Measurements from ENCODE around the gene SV2B.

SV2B gene

DNA sequence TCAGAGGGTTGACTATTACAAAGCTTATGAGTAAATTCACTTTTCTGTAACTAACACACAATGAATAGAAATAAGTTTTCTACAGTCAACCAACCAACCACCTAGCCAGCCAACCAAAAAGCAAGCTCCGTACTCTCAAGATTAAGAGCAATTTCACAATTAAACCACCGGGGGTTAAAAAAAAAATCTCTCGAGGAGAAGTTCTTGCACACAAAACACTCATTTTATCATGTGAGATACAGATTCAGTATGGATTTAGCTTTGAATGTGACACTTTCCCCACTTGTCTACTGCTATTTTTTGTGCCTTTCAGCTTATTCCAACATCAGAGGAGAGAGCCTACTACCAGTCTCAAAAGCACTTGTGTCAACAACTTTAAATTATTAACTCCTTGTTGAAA lies 135.3 kb downstream of the SV2B start:
- DNase-seq (ENCODE audit: low spot score), result no peak

GRCh38 chr15:91237445-91237844 lies 137.4 kb downstream of the SV2B start:
- no peak for DNase-seq (ENCODE audit: low spot score)

DNA sequence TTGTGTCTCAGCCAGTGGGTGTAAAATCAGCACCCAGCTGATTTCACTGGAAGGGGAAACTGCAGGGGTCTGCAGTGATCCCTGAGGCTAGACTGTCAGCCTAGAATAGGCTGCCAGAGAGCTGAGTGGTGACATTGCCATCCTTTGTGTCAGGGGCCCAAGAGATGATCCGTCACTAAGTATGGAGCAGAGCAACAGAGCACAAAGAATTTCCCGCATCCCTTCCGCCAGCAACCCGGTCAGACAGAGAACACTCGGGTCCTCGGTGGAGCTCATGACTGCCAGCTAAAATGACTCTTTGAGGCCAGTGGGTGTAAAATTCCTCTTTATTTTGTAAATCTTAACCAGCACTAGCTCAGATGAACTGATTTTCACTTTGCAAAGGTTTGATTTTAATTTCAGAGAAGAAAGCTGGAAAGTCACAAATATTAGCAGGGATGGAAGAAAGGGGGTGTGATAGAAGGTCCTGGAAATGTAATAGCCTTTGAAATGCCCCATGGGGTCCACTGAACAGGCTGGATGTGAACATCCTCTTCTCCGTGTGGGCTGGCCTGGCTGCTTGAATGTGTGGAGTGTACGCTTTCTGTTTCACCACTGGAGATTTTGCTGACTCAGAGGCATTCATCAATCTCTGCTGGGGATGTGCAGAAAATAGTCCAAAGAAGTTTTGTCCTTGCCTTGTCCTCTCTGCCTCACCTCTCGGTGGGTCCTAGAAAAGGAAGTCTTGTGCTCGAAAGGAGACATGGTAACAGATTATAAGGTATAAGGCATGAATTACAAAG lies 138.8 kb downstream of the SV2B start:
- DNase-seq (ENCODE audit: low spot score), result no peak

DNA sequence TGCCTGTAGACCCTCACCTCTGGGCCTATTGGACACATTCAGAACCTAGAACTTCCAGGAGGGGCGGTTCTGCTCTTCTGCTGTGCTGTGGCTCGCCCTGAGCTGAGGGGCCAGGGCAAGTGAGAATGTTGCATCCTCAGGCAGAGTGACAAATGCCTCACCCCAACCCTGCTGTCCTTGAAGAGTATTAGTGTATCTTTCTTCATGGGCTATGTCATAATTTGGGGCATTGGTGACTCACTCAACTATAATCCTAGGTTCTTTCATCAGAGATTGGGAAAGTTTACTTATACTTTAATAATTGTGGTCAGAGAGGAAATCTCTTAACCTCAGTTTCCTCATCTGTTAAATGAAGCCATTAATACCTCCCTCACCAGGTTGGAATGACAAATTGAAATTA lies 143.8 kb downstream of the SV2B start:
- no peak for DNase-seq (ENCODE audit: low spot score)

GRCh38 chr15:91244919-91245318 lies 144.9 kb downstream of the SV2B start:
- no peak for DNase-seq (ENCODE audit: low spot score)

DNA sequence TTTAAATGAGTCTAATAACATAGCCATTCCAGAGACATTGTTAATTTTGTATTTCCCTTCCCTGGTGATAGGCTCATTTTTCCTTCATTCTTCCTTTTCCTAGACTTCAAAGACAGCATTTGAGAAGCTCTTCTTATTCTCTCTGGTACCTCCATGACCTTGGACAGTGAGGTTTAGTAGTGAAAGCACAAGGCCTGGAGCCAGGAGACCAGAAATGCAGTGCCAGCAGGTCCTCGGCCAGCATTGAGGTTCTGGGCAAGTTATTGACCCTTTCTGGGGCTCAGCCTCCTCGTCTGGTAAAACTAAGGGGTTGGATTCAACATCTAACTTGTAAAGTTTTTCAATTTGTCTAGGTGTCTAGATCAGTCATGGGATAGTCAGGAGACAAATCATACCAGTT lies 146.9 kb downstream of the SV2B start:
- no peak for DNase-seq (ENCODE audit: low spot score)

GRCh38 chr15:91249591-91249990 lies 149.5 kb downstream of the SV2B start:
- DNase-seq (ENCODE audit: low spot score), result no peak

- no peak for DNase-seq (ENCODE audit: low spot score)
Observed at GRCh38 chr15:91252322-91252721, 152.3 kb downstream of the SV2B start.

DNA sequence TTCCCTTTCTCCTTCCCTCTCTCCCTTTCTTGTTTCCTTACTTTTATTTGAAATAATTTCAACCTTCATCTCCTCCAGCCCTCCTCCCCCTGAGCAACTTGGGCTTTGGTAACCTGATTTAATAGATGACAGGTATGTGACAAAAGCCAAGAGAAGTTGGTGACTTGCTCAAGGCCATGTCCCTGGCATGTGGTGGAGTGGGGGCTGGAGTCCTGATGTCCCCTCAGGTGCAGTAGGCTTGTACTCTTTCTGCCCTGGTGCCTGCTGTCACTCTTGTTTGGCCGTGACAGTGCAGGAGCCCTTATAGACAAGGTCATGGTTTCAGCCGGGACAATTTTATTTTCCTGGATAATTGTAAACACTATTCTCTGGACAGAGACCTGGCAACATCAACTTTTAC lies 152.7 kb downstream of the SV2B start:
- no peak for DNase-seq (ENCODE audit: low spot score)

DNA sequence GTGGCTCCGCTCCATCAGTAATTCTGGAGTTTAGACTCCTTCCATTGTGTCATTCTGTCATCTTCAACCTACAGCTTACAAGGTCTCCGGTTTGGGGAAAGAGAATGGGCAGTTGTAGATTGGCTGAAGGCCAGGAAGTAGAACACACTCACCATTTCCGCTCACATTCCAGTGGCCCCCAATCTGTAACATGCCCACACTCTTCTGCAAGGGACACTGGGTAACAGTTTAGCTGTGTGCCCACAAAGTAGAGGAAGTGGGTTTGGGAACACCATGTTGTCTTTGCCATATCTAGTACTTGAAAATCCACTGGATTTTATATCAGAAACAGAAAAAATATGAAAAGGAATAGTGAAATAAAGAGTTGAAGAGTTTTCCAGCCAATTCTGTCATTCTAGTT lies 153.5 kb downstream of the SV2B start:
- DNase-seq (ENCODE audit: low spot score), result no peak

DNA sequence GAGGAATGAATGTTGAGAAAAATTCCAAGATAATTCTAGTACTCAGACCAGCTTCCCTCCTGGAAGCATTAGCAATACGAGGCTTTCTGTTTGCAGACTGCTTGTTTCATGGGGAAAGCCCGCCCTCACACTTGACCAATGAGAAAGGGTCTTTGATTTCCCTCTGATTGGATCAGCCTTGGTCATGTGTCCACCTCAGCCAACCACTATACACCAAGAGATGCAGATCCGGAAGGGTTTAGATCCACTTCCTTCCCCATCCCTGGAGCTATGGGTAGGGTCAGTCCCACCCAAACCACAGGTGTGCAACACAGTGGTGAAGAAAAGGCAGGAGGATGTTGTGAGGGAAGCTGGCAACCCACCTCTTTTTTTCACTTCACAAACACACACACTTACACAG lies 154.7 kb downstream of the SV2B start:
- DNase-seq (ENCODE audit: low spot score), result no peak

DNA sequence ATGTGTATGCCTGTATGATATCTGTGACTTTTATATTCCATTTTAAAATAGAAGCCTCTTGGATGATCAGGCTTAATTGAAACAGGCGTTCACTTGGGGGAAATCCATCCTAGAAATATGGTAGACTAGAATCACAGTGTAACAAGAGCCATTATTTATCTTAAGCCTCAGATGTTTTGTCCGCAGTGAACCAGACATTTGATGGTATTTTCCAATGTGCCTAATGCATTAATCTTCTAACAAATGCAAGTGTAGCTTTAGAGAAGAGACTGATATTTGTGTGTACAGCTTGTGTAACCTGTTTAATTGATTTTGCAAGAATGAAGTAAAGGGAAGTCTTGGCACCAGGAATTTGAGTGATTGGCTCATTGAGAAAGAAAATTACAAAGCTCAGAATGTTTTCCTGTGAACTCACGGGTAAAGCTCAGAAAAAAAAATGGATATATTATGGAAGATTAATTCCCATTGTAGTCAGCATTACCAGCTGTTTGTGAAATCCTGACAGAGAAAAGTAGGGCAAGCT lies 155.7 kb downstream of the SV2B start:
- no peak for DNase-seq (ENCODE audit: low spot score)

DNA sequence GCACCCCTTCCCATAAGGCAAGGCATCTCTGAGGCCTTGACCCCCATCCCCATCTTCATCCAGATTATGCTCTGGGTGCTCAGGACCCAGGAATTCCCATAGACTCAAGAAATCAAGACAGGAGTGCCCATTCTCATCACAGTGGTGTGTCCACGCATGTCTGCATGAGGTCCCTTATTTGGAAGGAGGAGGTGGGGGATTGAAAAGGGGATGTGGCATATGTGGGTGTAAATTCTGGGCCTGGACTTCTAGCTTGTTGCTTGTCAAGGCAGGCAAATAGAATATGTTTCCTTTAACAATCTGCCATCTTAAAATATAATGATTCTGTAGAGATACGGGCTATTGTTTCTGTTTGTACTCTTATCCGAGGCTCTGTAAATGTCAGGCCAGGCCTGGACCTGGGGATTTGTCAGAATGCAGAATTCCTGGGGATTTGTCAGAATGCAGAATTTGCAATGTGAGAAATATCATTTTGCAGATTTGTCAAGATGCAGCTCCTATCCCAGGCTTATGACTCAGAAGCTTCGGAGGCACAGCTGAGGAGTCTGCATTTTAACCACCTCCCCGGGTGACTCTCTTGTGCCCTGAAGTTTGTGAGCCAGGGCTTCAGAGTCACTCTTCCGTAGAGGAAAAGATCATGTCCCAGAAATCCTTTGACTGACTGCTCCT lies 157.8 kb downstream of the SV2B start:
- DNase-seq (ENCODE audit: low spot score), result no peak

DNA sequence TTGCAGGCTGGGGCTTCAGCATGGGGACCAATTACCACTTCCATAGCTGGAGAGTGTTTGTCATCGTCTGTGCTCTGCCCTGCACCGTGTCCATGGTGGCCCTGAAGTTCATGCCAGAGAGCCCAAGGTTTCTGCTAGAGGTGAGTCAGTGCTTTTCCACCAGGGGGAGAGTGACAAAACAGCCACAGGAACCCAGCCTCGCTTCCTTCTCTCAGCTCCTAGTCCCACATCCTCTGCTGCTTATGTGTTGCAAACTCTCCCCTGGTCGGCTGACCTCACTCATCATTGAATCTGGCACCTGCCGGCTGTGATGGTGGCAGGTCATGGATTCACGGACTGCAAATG lies 158.3 kb downstream of the SV2B start:
- DNase-seq (ENCODE audit: low spot score), result peak; percentile 31

DNA sequence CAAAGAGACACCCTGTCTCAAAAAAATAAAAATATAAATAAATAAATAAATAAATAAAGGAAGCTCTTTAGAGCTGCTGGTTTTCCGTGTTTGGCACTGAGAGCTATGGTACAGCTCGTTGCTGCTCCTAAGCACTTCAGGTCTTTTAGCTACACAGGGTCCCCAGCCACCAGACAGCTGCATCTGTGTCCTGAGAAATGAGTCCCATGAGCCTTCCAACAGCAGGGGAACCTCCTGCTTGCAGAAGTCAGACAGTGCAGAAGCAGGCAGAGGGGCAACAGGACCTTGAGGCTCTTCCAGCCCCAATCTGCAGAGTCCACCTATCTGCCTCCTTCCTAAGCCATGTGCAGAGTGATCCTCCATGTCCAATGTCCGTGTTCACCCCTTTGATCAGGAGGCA lies 159.0 kb downstream of the SV2B start:
- no peak for DNase-seq (ENCODE audit: low spot score)

DNA sequence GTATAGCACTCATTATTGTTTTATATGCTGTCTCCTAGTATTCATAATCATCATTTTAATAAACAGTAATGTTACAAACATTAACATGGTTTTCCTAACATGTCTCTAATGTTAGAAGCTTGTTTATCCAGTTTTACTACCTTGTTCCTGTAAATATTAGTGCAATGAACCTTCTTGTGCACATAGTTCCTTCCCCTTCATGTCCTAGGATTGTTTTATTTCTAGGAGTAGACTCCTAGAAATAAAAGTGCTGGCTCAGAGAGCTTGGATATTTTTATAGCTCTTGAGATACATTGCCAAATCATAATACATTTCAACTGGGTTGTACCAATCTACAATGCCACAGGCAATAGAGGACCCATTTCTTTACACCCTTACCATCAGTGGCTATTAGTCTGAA lies 161.3 kb downstream of the SV2B start:
- no peak for DNase-seq (ENCODE audit: low spot score)

- peak; percentile 18 for DNase-seq (ENCODE audit: low spot score)
Observed at GRCh38 chr15:91263632-91264531, 163.8 kb downstream of the SV2B start.

DNA sequence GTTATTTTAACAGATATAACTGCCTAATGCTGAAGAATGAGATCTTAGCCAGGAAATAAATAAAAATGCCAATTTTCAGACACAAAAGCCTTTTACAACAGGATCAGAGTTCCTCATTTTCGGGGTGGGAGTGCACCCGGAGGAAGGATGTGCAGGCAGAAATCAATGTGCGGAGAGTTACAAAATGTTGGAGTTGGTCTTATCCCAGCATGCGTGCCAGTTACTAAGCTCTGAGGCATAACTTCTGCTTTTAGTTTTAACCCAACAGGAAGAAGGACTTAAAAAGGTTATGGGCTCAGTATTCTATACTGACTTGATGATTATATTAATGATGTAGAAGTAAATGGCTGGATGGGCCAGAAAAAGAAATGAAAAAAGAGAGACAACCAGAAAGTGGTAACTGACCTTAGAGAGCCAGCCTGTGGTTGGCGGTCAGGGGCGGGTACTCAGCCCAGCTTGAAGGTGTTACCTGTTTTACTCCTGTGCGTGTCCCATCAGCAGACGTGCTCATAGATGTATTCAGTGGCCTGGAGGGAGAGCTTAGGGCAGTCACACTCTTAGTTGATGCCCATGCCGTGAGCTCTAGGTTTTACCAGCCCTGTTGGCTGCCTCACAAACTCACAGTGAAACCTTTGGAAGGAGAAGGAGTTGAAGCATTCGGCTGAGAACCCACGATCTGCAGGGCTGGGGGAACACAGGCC lies 164.7 kb downstream of the SV2B start:
- DNase-seq (ENCODE audit: low spot score), result no peak

GRCh38 chr15:91265416-91265940 lies 165.4 kb downstream of the SV2B start:
- DNase-seq (ENCODE audit: low spot score), result no peak

GRCh38 chr15:91268510-91268909 lies 168.5 kb downstream of the SV2B start:
- DNase-seq (ENCODE audit: low spot score), result no peak

DNA sequence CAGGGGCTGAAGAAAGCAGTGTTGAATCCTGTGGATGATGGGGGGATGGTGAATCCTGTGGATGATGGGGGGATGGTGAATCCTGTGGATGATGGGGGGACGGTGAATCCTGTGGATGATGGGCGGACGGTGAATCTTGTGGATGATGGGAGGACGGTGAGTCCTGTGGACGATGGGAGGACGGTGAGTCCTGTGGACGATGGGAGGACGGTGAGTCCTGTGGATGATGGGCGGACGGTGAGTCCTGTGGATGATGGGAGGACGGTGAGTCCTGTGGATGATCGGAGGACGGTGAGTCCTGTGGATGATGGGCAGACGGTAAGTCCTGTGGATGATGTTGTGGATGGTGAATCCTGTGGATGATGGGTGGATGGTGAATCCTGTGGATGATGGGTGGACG lies 170.7 kb downstream of the SV2B start:
- no peak for DNase-seq (ENCODE audit: low spot score)
